ENCODE data around the gene MARF1. TPM values are rescaled to one million over a fixed set of nuclear protein-coding genes. Genes with fewer than 3 reads are reported as not detected.
"Not testable (repeated sequence)": the region's sequence is repeated elsewhere in the genome, so short reads cannot be mapped to it uniquely, and the experiment has no call there.

The MARF1 gene
- polyA plus RNA-seq, 4 donors = 45.5 to 64.0 (median 56.0) TPM

GRCh38 chr16:15576960-15577958 lies 65.7 kb downstream of the MARF1 start:
- no peak for DNase-seq (ENCODE audit: low read depth in 4 of 4, low spot score in 3 of 4)

GRCh38 chr16:15575293-15576049 lies 67.5 kb downstream of the MARF1 start:
- no peak for DNase-seq (ENCODE audit: low read depth in 4 of 4, low spot score in 3 of 4)

- DNase-seq (ENCODE audit: low read depth in 4 of 4, low spot score in 3 of 4) = no peak
Measured at GRCh38 chr16:15574614-15574948, 68.4 kb downstream of the MARF1 start.

GRCh38 chr16:15573896-15574613 lies 68.9 kb downstream of the MARF1 start:
- not testable (repeated sequence) for DNase-seq (ENCODE audit: low read depth in 4 of 4, low spot score in 3 of 4)

GRCh38 chr16:15573274-15573895 lies 69.6 kb downstream of the MARF1 start:
- DNase-seq (ENCODE audit: low read depth in 4 of 4, low spot score in 3 of 4) = no peak

GRCh38 chr16:15572329-15573001 lies 70.5 kb downstream of the MARF1 start:
- DNase-seq (ENCODE audit: low read depth in 4 of 4, low spot score in 3 of 4) = no peak

GRCh38 chr16:15571557-15571956 lies 71.4 kb downstream of the MARF1 start:
- DNase-seq (ENCODE audit: low read depth in 4 of 4, low spot score in 3 of 4) = no peak

- DNase-seq (ENCODE audit: low read depth in 4 of 4, low spot score in 3 of 4) = not testable (repeated sequence)
Measured at GRCh38 chr16:15570666-15571065, 72.3 kb downstream of the MARF1 start.

- no peak for DNase-seq (ENCODE audit: low read depth in 4 of 4, low spot score in 3 of 4)
Measured at GRCh38 chr16:15567823-15568222, 75.1 kb downstream of the MARF1 start.

GRCh38 chr16:15566095-15566494 lies 76.9 kb downstream of the MARF1 start:
- no peak for DNase-seq (ENCODE audit: low read depth in 4 of 4, low spot score in 3 of 4)

GRCh38 chr16:15564604-15565339 lies 78.2 kb downstream of the MARF1 start:
- DNase-seq (ENCODE audit: low read depth in 4 of 4, low spot score in 3 of 4) = no peak

- DNase-seq (ENCODE audit: low read depth in 4 of 4, low spot score in 3 of 4) = no peak
Measured at GRCh38 chr16:15559176-15559575, 83.8 kb downstream of the MARF1 start.

GRCh38 chr16:15557258-15557657 lies 85.7 kb downstream of the MARF1 start:
- DNase-seq (ENCODE audit: low read depth in 4 of 4, low spot score in 3 of 4) = no peak

GRCh38 chr16:15556130-15556529 lies 86.8 kb downstream of the MARF1 start:
- DNase-seq (ENCODE audit: low read depth in 4 of 4, low spot score in 3 of 4) = no peak

GRCh38 chr16:15553313-15554088 lies 89.5 kb downstream of the MARF1 start:
- no peak for DNase-seq (ENCODE audit: low read depth in 4 of 4, low spot score in 3 of 4)

- no peak for DNase-seq (ENCODE audit: low read depth in 4 of 4, low spot score in 3 of 4)
Measured at GRCh38 chr16:15552507-15552906, 90.4 kb downstream of the MARF1 start.

GRCh38 chr16:15548482-15548891 lies 94.5 kb downstream of the MARF1 start:
- no peak for DNase-seq (ENCODE audit: low read depth in 4 of 4, low spot score in 3 of 4)

- DNase-seq (ENCODE audit: low read depth in 4 of 4, low spot score in 3 of 4) = no peak
Measured at GRCh38 chr16:15547768-15548096, 95.2 kb downstream of the MARF1 start.

Data from right renal pelvis (tissue), 4 donors.